KG1 (cell line): ENCODE results near the gene RND1.

Experiments
- DNase-seq: peaks from one replicate; lab custom pipeline; 2025; lab: John Stamatoyannopoulos, UW

The RND1 gene

DNA sequence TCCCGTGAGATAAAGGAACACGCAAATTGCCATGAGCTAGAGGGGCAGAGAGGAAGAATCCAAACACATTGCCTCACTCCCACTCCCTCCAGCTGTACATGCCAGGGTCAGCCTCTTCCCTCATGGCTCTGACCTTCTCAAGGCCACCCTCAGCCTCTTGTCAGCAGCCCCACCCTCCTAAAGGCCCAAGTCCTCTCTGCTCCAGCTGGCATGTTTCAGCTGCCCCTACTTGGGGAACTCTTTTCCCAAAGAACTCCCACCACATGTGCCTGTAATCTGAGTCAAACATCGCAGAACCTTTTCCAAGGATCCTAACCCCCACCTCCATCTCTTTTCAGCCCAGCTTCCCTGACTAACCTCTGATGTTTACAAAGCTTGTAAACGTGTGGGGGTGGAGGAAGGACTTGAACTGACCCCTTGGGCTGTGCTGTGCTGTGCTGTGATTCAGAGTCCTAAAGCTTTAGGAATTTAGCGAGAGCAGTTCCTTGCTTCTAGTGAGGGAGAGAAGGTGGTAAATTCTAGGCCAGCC lies 54.7 kb downstream of the RND1 start:
- DNase-seq = no peak

GRCh38 chr12:48807981-48808380 lies 57.7 kb downstream of the RND1 start:
- DNase-seq = no peak
